Measurements from ENCODE around the gene PAM. TPM values are rescaled to one million over a fixed set of nuclear protein-coding genes. Genes with fewer than 3 reads are reported as not detected.

The PAM gene
- total RNA-seq, 3 donors from 2014 or later: 159 to 227 (median 193) TPM

GRCh38 chr5:102857076-102857818 lies 102.1 kb downstream of the PAM start:
- intact Hi-C loops (cut with DNase I; ENCODE audit: low total_unique reads): no loop called here
- H3K27ac ChIP-seq: no peak overlapping the region
- H3K27me3 ChIP-seq: no peaks in the 10 kb centered on the region
- no peak overlapping the region for H3K4me3 ChIP-seq
- DNase-seq (ENCODE audit: low spot score in 2 of 2): no peak
- no peaks in the 10 kb centered on the region for H3K36me3 ChIP-seq
- H3K4me1 ChIP-seq: no peaks in the 10 kb centered on the region
- H3K9me3 ChIP-seq: no peaks in the 10 kb centered on the region
- TF ChIP-seq POLR2A (IDR thresholded peaks at IDR 0.05) (no peak), POLR2AphosphoS5 (IDR thresholded peaks at IDR 0.05) (no peak), CTCF (IDR thresholded peaks at IDR 0.05) (no peak)

- intact Hi-C loops (cut with DNase I; ENCODE audit: low total_unique reads): no loop called here
- no peaks in the 10 kb centered on the region for H3K9me3 ChIP-seq
- no peak overlapping the region for H3K4me3 ChIP-seq
- no peak overlapping the region for H3K27ac ChIP-seq
- TF ChIP-seq POLR2AphosphoS5 (IDR thresholded peaks at IDR 0.05) (no peak), CTCF (IDR thresholded peaks at IDR 0.05) (no peak), POLR2A (IDR thresholded peaks at IDR 0.05) (no peak)
- no peaks in the 10 kb centered on the region for H3K36me3 ChIP-seq
- H3K27me3 ChIP-seq: no peaks in the 10 kb centered on the region
- no peak for DNase-seq (ENCODE audit: low spot score in 2 of 2)
- H3K4me1 ChIP-seq: no peaks in the 10 kb centered on the region
Measured at GRCh38 chr5:102858221-102858620, 103.1 kb downstream of the PAM start.

- intact Hi-C loops (cut with DNase I; ENCODE audit: low total_unique reads): no loop called here
- Histone ChIP-seq H3K9me3 (no peaks in the 10 kb centered on the region), H3K4me1 (no peaks in the 10 kb centered on the region), H3K36me3 (no peaks in the 10 kb centered on the region), H3K27me3 (no peaks in the 10 kb centered on the region), H3K4me3 (no peak overlapping the region), H3K27ac (no peak overlapping the region)
- no peak for DNase-seq (ENCODE audit: low spot score in 2 of 2)
- TF ChIP-seq POLR2A (IDR thresholded peaks at IDR 0.05) (no peak), CTCF (IDR thresholded peaks at IDR 0.05) (no peak), POLR2AphosphoS5 (IDR thresholded peaks at IDR 0.05) (no peak)
Measured at GRCh38 chr5:102858808-102859207, 103.7 kb downstream of the PAM start.

GRCh38 chr5:102860035-102860434 lies 104.9 kb downstream of the PAM start:
- Histone ChIP-seq H3K27ac (no peak overlapping the region), H3K27me3 (no peaks in the 10 kb centered on the region), H3K4me1 (no peaks in the 10 kb centered on the region), H3K9me3 (no peaks in the 10 kb centered on the region), H3K4me3 (no peak overlapping the region), H3K36me3 (no peaks in the 10 kb centered on the region)
- DNase-seq (ENCODE audit: low spot score in 2 of 2): no peak
- no peak for TF ChIP-seq POLR2AphosphoS5 (IDR thresholded peaks at IDR 0.05)
- TF ChIP-seq POLR2A (IDR thresholded peaks at IDR 0.05): no peak
- intact Hi-C loops (cut with DNase I; ENCODE audit: low total_unique reads): no loop called here

- no peaks in the 10 kb centered on the region for H3K36me3 ChIP-seq
- no peak for TF ChIP-seq CTCF (IDR thresholded peaks at IDR 0.05)
- TF ChIP-seq POLR2A (IDR thresholded peaks at IDR 0.05): no peak
- TF ChIP-seq POLR2AphosphoS5 (IDR thresholded peaks at IDR 0.05): no peak
- intact Hi-C loops (cut with DNase I; ENCODE audit: low total_unique reads): no loop called here
Measured at GRCh38 chr5:102863058-102863457, 108.0 kb downstream of the PAM start.

More at GRCh38 chr5:102863058-102863457, 108.0 kb downstream of the PAM start:
- Histone ChIP-seq H3K27me3 (no peaks in the 10 kb centered on the region), H3K9me3 (no peaks in the 10 kb centered on the region), H3K27ac (no peak overlapping the region), H3K4me1 (no peaks in the 10 kb centered on the region), H3K4me3 (no peak overlapping the region)
- DNase-seq (ENCODE audit: low spot score in 2 of 2): no peak

All from breast epithelium (tissue), 4 donors.